K562 (cell line): ENCODE data around the gene CTDNEP1. TPM values are rescaled to one million over a fixed set of nuclear protein-coding genes. Genes with fewer than 3 reads are reported as not detected.
A peak's percentile ranks its signal among the peaks of the same experiment; 100 is the strongest.

Source experiments
- ATAC-seq: fragments of 200-7000 bp; cut with Tn5 transposase; 3 replicates; pipeline ENCODE4 v1.9.1; 2020; ENCODE audit warnings: moderate library complexity
- BruUV-seq: library from RNA; stranded (reverse); fragments of 400-500 nt; replicated peaks from 2 replicates; lab custom pipeline; 2021; lab: Mats Ljungman, UMichigan
- CTCF ChIA-PET: fragments of 300-600 bp; formaldehyde crosslinking; extraction: SDS; loops from one replicate; lab custom pipeline; 2021; ENCODE audit warnings: low intra/inter-chr PET ratio; lab: Yijun Ruan, JAX
- POLR2A ChIA-PET: fragments of 300-600, 350-650 bp; sonication (Branson Sonifier 250); formaldehyde crosslinking; extraction: SDS; loops from one replicate; lab custom pipeline; 2021; ENCODE audit warnings: antibody characterized with exemption, inconsistent platforms; lab: Yijun Ruan, JAX
- DNase-seq, 4 experiments: peaks; one replicate each; pipeline versions ENCODE4 v3.0.0 to v3.0.0-alpha.2; 2011 to 2018; ENCODE audit warnings: low spot score in 3 of 4, mixed read lengths in 3 of 4; ENCODE audit errors: extremely low read depth in 1 of 4
- FAIRE-seq: peaks from 2 replicates; lab custom pipeline; 2011; peaks lifted over from hg19 to GRCh38; lab: Jason Lieb, UNC
- H2AFZ ChIP-seq: 2 replicates; pipeline ENCODE4 v1.6.0; 2011; ENCODE audit warnings: low read depth, low read length, control low read depth, inconsistent platforms
- H3K27ac ChIP-seq: fragments of 200-600 bp; 3 replicates; pipeline ENCODE4 v1.8.0; 2011; ENCODE audit warnings: low read depth, mild to moderate bottlenecking, control low read depth, inconsistent platforms, low read length, moderate library complexity, mixed read lengths; ENCODE audit errors: extremely low read depth
- H3K27me3 ChIP-seq, 2 experiments: fragments of 300-600 bp in 1 of 2; 2 replicates in 1 of 2; 3 replicates in 1 of 2; pipeline versions ENCODE4 v1.6.0 to v1.8.0; 2011; ENCODE audit warnings: inconsistent platforms in 2 of 2, low read length in 2 of 2, mild to moderate bottlenecking in 1 of 2, mixed read lengths in 1 of 2, moderate library complexity in 1 of 2; ENCODE audit not compliant: control insufficient read depth in 2 of 2, insufficient read depth in 2 of 2
- H3K36me3 ChIP-seq: fragments of 300-600 bp; 3 replicates; pipeline ENCODE4 v1.8.0; 2011; ENCODE audit warnings: mild to moderate bottlenecking, low read length, inconsistent platforms; ENCODE audit not compliant: control insufficient read depth, insufficient read depth
- H3K4me1 ChIP-seq, 2 experiments: fragments of 200-600 bp in 1 of 2; replicated peaks in 1 of 2; 2 replicates in 1 of 2; 3 replicates in 1 of 2; pipeline versions ENCODE4 v1.5.1 to v1.8.0; 2011; ENCODE audit warnings: inconsistent platforms in 2 of 2, low read length in 2 of 2, mild to moderate bottlenecking in 1 of 2, mixed read lengths in 1 of 2, moderate library complexity in 1 of 2; ENCODE audit not compliant: control insufficient read depth in 2 of 2, insufficient read depth in 2 of 2
- H3K4me2 ChIP-seq: 2 replicates; pipeline ENCODE4 v1.6.1; 2011; ENCODE audit warnings: low read length, control low read depth, inconsistent platforms, mixed read lengths; ENCODE audit not compliant: insufficient read depth
- H3K4me3 ChIP-seq: fragments of 200-600 bp; sonication (generic), shearing (Covaris generic); 2 replicates; pipeline ENCODE4 v1.5.1; 2016; ENCODE audit warnings: control low read depth, inconsistent platforms
- H3K79me2 ChIP-seq: fragments of 200-600 bp; 3 replicates; pipeline ENCODE4 v1.8.0; 2011; ENCODE audit warnings: low read length, inconsistent platforms; ENCODE audit not compliant: control insufficient read depth, insufficient read depth
- H3K9ac ChIP-seq, 2 experiments: 2 replicates each; pipeline versions ENCODE4 v1.6.0 to v1.6.1; 2011; ENCODE audit warnings: low read depth in 2 of 2, low read length in 2 of 2, control low read depth in 1 of 2, inconsistent platforms in 1 of 2, mild to moderate bottlenecking in 1 of 2, mixed read lengths in 1 of 2; ENCODE audit not compliant: insufficient read depth in 1 of 2
- H3K9me1 ChIP-seq: one replicate; pipeline ENCODE4 v1.6.0; 2011; ENCODE audit warnings: inconsistent platforms, mild to moderate bottlenecking, low read length, moderate library complexity; ENCODE audit not compliant: control insufficient read depth, insufficient read depth
- H3K9me3 ChIP-seq: replicated peaks from 2 replicates; pipeline ENCODE4 v1.5.1; 2011; ENCODE audit warnings: low read depth, low read length, inconsistent platforms; ENCODE audit not compliant: control insufficient read depth, insufficient read depth
- H4K20me1 ChIP-seq: replicated peaks from 2 replicates; pipeline ENCODE4 v1.6.1; 2011; ENCODE audit warnings: low read length, inconsistent platforms, mixed read lengths; ENCODE audit not compliant: control insufficient read depth, insufficient read depth
- FOXA1 ChIP-seq: fragments of 450-650 bp; IDR thresholded peaks from 2 replicates; pipeline ENCODE4 v1.6.1; 2016; ENCODE audit warnings: mild to moderate bottlenecking, borderline replicate concordance
- POLR2A ChIP-seq: fragments of 450-650 bp; conservative IDR thresholded peaks from 2 replicates; pipeline ENCODE4 v1.6.1; 2016
- POLR2AphosphoS2 ChIP-seq: IDR thresholded peaks from 2 replicates; pipeline ENCODE4 v1.6.1; 2012; ENCODE audit warnings: low read length, improper control_type of control experiment
- POLR2G ChIP-seq: fragments of 200-400 bp; formaldehyde crosslinking; IDR thresholded peaks from 2 replicates; pipeline ENCODE4 v1.6.1; 2017; ENCODE audit warnings: low read depth, mild to moderate bottlenecking, antibody characterized with exemption, low read length, moderate library complexity
- RBFOX2 ChIP-seq: fragments of 200-400 bp; formaldehyde crosslinking; IDR thresholded peaks from 2 replicates; pipeline ENCODE4 v1.6.1; 2017; ENCODE audit warnings: low read depth, mild to moderate bottlenecking, low read length, moderate library complexity
- SMARCA5 ChIP-seq: fragments of 450-650 bp; IDR thresholded peaks from 2 replicates; pipeline ENCODE4 v1.6.1; 2016
- SUPT5H ChIP-seq: fragments of 450-650 bp; IDR thresholded peaks from 2 replicates; pipeline ENCODE4 v1.6.1; 2016
- ZBTB33 ChIP-seq: sonication (generic); formaldehyde crosslinking; IDR thresholded peaks from 2 replicates; pipeline ENCODE4 v1.8.1; 2023; ENCODE audit warnings: mild to moderate bottlenecking, missing genetic modification reagents
- ZNF655 ChIP-seq: fragments of 250-450 bp; sonication (Bioruptor Pico); IDR thresholded peaks from 2 replicates; pipeline ENCODE4 v1.5.0; 2021
- WGBS: fragments of 100-300 bp; shearing (Covaris generic); methylation state at CpG from one replicate; pipeline ENCODE4 v1.1.6; 2016; ENCODE audit warnings: low coverage, mixed read lengths; ENCODE audit not compliant: insufficient coverage; ENCODE audit errors: missing lambda C conversion rate; 5-methylcytosine and 5-hydroxymethylcytosine counted together
- in situ Hi-C: fragments of 300-500 bp; cut with MboI; formaldehyde crosslinking; loops from 4 replicates; pipeline ENCODE4 v1.15.0; 2018; ENCODE audit warnings: inconsistent platforms, mixed read lengths
- intact Hi-C: fragments of 100-400 bp; cut with micrococcal nuclease; formaldehyde crosslinking; loops from 2 replicates; pipeline ENCODE4 v1.14.2; 2022
- polyA plus RNA-seq, 8 experiments: library from polyadenylated mRNA; depleted of rRNA in 4 of 8; stranded (reverse) in 5 of 8; unstranded in 3 of 8; fragments of >200 nt; fragmentation: Nextera tagmentation in 2 of 8; fragmentation: Illumina TruSeq in 1 of 8; extraction: Ambion mirVana in 2 of 8; extraction: Trizol in 1 of 8; gene quantifications; 2 replicates each; pipeline versions ENCODE4 v1.2.1 to v1.2.3, GENCODE V29; 2011 to 2014; ENCODE audit warnings: inconsistent platforms in 1 of 8, missing spikeins in 1 of 8
- total RNA-seq, 7 experiments: library from RNA; depleted of rRNA in 6 of 7; stranded (reverse); fragments of >200 nt in 6 of 7; fragmentation: Illumina TruSeq in 2 of 7; extraction: Trizol in 2 of 7; gene quantifications; 2 replicates each; pipeline versions ENCODE4 v1.2.1 to v1.2.3, GENCODE V29; 2011 to 2021; ENCODE audit warnings: low replicate concordance in 1 of 7

CTDNEP1 gene
- total and polyA plus RNA-seq, 9 of the 15 experiments (the other 6 are each of a cell fraction or from before 2014, with no cell fraction given): 10.7 to 150 (median 28.5) TPM

- FAIRE-seq: no peak
- Histone ChIP-seq H3K9ac (no peak overlapping the region; a peak in 1 of 4 replicates), H2AFZ (no peak overlapping the region), H3K36me3 (peaks cover 43% of the 10 kb centered on the region; the same call in 2 of the 3 replicates), H3K4me2 (no peak overlapping the region), H4K20me1 (no peaks in the 10 kb centered on the region), H3K4me1 (peaks cover 10 to 35% of the 10 kb centered on the region in 2 experiments; a peak in 4 of 5 replicates), H3K27me3 (no peaks in the 10 kb centered on the region), H3K4me3 (no peak overlapping the region), H3K9me1 (no peaks in the 10 kb centered on the region)
- in situ Hi-C loops: no loop called here
- BruUV-seq: no TSS peak
- TF ChIP-seq ZNF655 (CRISPR knock-in tag) (no peak), SMARCA5 (no peak), SUPT5H (0 out of 2 replicates have a peak, but pooled peaks have one; percentile 35), POLR2A (peak; percentile 35; the same call in 1 of the 2 replicates), RBFOX2 (peak; percentile 62), POLR2AphosphoS2 (peak; percentile 73; the same call in 1 of the 2 replicates), ZBTB33 (CRISPR knock-in tag) (peak; percentile 63), POLR2G (peak; percentile 34), FOXA1 (no peak)
- TF ChIP-seq, all 486 proteins: peak for 6
- Histone ChIP-seq H3K9me3 (no peaks in the 10 kb centered on the region), H3K27ac (no peak overlapping the region), H3K79me2 (no peaks in the 10 kb centered on the region)
- intact Hi-C loops: no loop called here
- ATAC-seq (no peak), DNase-seq (no peak)
- CTCF ChIA-PET: no interaction called here
- 96% methylated on average over 17 of the region's 54 CpGs for WGBS
- POLR2A ChIA-PET: interaction anchor here (1.3 kb wide), 1 partner anchor 9 kb away, joined by 4 read pairs; the partner anchor contains the start of gene CTDNEP1
These were observed 9.3 kb upstream of the CTDNEP1 start for GRCh38 chr17:7260651-7261378.
